Measurements from ENCODE around the gene CCM2.
"Not testable (repeated sequence)": the region's sequence is repeated elsewhere in the genome, so short reads cannot be mapped to it uniquely, and the experiment has no call there.

CCM2 gene

GRCh38 chr7:45025473-45025872 lies 25.5 kb downstream of the CCM2 start:
- Mint-ChIP-seq H3K27ac (peak overlapping the region; percentile 77), H3K4me1 (ENCODE audit: low read depth) (peaks cover 62% of the 10 kb centered on the region), H3K4me3 (peak overlapping the region; percentile 70), H3K36me3 (ENCODE audit: low read depth) (peaks cover 51% of the 10 kb centered on the region)
- not testable (repeated sequence) for H3K27me3 Mint-ChIP-seq (ENCODE audit: low read depth); H3K9me3 Mint-ChIP-seq

GRCh38 chr7:45026013-45026412 lies 26.0 kb downstream of the CCM2 start:
- H3K36me3 Mint-ChIP-seq (ENCODE audit: low read depth), result peaks cover 51% of the 10 kb centered on the region
- H3K27me3 Mint-ChIP-seq (ENCODE audit: low read depth), result no peaks in the 10 kb centered on the region
- H3K4me3 Mint-ChIP-seq, result peak overlapping the region; percentile 70
- H3K4me1 Mint-ChIP-seq (ENCODE audit: low read depth), result peaks cover 58% of the 10 kb centered on the region
- no peaks in the 10 kb centered on the region for H3K9me3 Mint-ChIP-seq
- peak overlapping the region; percentile 77 for H3K27ac Mint-ChIP-seq

- Mint-ChIP-seq H3K27me3 (ENCODE audit: low read depth) (no peaks in the 10 kb centered on the region), H3K4me1 (ENCODE audit: low read depth) (peaks cover 55% of the 10 kb centered on the region), H3K27ac (peak overlapping the region; percentile 82), H3K36me3 (ENCODE audit: low read depth) (peaks cover 51% of the 10 kb centered on the region), H3K4me3 (peak overlapping the region; percentile 89), H3K9me3 (no peaks in the 10 kb centered on the region)
Observed at GRCh38 chr7:45026984-45027773, 27.2 kb downstream of the CCM2 start.

GRCh38 chr7:45027774-45028114 lies 27.7 kb downstream of the CCM2 start:
- Mint-ChIP-seq H3K4me3 (peak overlapping the region; percentile 89), H3K9me3 (no peaks in the 10 kb centered on the region), H3K27me3 (ENCODE audit: low read depth) (no peaks in the 10 kb centered on the region), H3K4me1 (ENCODE audit: low read depth) (peaks cover 61% of the 10 kb centered on the region), H3K27ac (peak overlapping the region; percentile 82), H3K36me3 (ENCODE audit: low read depth) (peaks cover 53% of the 10 kb centered on the region)

- Mint-ChIP-seq H3K9me3 (no peaks in the 10 kb centered on the region), H3K36me3 (ENCODE audit: low read depth) (peaks cover 58% of the 10 kb centered on the region), H3K27me3 (ENCODE audit: low read depth) (no peaks in the 10 kb centered on the region), H3K4me3 (peak overlapping the region; percentile 89), H3K4me1 (ENCODE audit: low read depth) (peaks cover 64% of the 10 kb centered on the region), H3K27ac (peak overlapping the region; percentile 82)
Observed at GRCh38 chr7:45028138-45028919, 28.3 kb downstream of the CCM2 start.

GRCh38 chr7:45028920-45029344 lies 28.9 kb downstream of the CCM2 start:
- no peaks in the 10 kb centered on the region for H3K9me3 Mint-ChIP-seq
- H3K4me1 Mint-ChIP-seq (ENCODE audit: low read depth), result peaks cover 65% of the 10 kb centered on the region
- H3K27me3 Mint-ChIP-seq (ENCODE audit: low read depth), result no peaks in the 10 kb centered on the region
- peak overlapping the region; percentile 89 for H3K4me3 Mint-ChIP-seq
- peak overlapping the region; percentile 82 for H3K27ac Mint-ChIP-seq
- H3K36me3 Mint-ChIP-seq (ENCODE audit: low read depth), result peaks cover 57% of the 10 kb centered on the region

- Mint-ChIP-seq H3K4me1 (ENCODE audit: low read depth) (peaks cover 61% of the 10 kb centered on the region), H3K27me3 (ENCODE audit: low read depth) (no peaks in the 10 kb centered on the region), H3K36me3 (ENCODE audit: low read depth) (peaks cover 55% of the 10 kb centered on the region), H3K27ac (peak overlapping the region; percentile 55), H3K4me3 (peak overlapping the region; percentile 48), H3K9me3 (no peaks in the 10 kb centered on the region)
Observed at GRCh38 chr7:45031829-45032228, 31.8 kb downstream of the CCM2 start.

- peak overlapping the region; percentile 46 for H3K27ac Mint-ChIP-seq
- no peaks in the 10 kb centered on the region for H3K27me3 Mint-ChIP-seq (ENCODE audit: low read depth)
- H3K36me3 Mint-ChIP-seq (ENCODE audit: low read depth), result peaks cover 53% of the 10 kb centered on the region
- H3K9me3 Mint-ChIP-seq, result no peaks in the 10 kb centered on the region
- peak overlapping the region; percentile 63 for H3K4me3 Mint-ChIP-seq
- peaks cover 59% of the 10 kb centered on the region for H3K4me1 Mint-ChIP-seq (ENCODE audit: low read depth)
Observed at GRCh38 chr7:45032421-45032820, 32.4 kb downstream of the CCM2 start.

- Mint-ChIP-seq H3K4me1 (ENCODE audit: low read depth) (peaks cover 67% of the 10 kb centered on the region), H3K36me3 (ENCODE audit: low read depth) (peaks cover 49% of the 10 kb centered on the region), H3K27me3 (ENCODE audit: low read depth) (no peaks in the 10 kb centered on the region), H3K9me3 (no peaks in the 10 kb centered on the region), H3K27ac (peak overlapping the region; percentile 71), H3K4me3 (peak overlapping the region; percentile 63)
Observed at GRCh38 chr7:45033261-45033930, 33.4 kb downstream of the CCM2 start.

- Mint-ChIP-seq H3K36me3 (ENCODE audit: low read depth) (peaks cover 49% of the 10 kb centered on the region), H3K9me3 (no peaks in the 10 kb centered on the region), H3K4me3 (peak overlapping the region; percentile 63), H3K27ac (no peak overlapping the region), H3K27me3 (ENCODE audit: low read depth) (no peaks in the 10 kb centered on the region), H3K4me1 (ENCODE audit: low read depth) (peaks cover 68% of the 10 kb centered on the region)
Observed at GRCh38 chr7:45033931-45034290, 33.9 kb downstream of the CCM2 start.

- not testable (repeated sequence) for H3K27ac Mint-ChIP-seq; H3K9me3 Mint-ChIP-seq; H3K27me3 Mint-ChIP-seq (ENCODE audit: low read depth); H3K4me3 Mint-ChIP-seq
- Mint-ChIP-seq H3K36me3 (ENCODE audit: low read depth) (peaks cover 47% of the 10 kb centered on the region), H3K4me1 (ENCODE audit: low read depth) (peaks cover 63% of the 10 kb centered on the region)
Observed at GRCh38 chr7:45034710-45035109, 34.7 kb downstream of the CCM2 start.

- H3K4me3 Mint-ChIP-seq, result peak overlapping the region; percentile 68
Observed at GRCh38 chr7:45035371-45035770, 35.4 kb downstream of the CCM2 start.

GRCh38 chr7:45035893-45036292 lies 35.9 kb downstream of the CCM2 start:
- no peaks in the 10 kb centered on the region for H3K27me3 Mint-ChIP-seq (ENCODE audit: low read depth)
- H3K4me3 Mint-ChIP-seq, result peak overlapping the region; percentile 78
- peak overlapping the region; percentile 77 for H3K27ac Mint-ChIP-seq
- peaks cover 50% of the 10 kb centered on the region for H3K36me3 Mint-ChIP-seq (ENCODE audit: low read depth)
- H3K4me1 Mint-ChIP-seq (ENCODE audit: low read depth), result peaks cover 62% of the 10 kb centered on the region
- H3K9me3 Mint-ChIP-seq, result no peaks in the 10 kb centered on the region

More at GRCh38 chr7:45035371-45035770, 35.4 kb downstream of the CCM2 start:
- Mint-ChIP-seq H3K9me3 (no peaks in the 10 kb centered on the region), H3K27me3 (ENCODE audit: low read depth) (no peaks in the 10 kb centered on the region), H3K27ac (peak overlapping the region; percentile 58), H3K4me1 (ENCODE audit: low read depth) (peaks cover 61% of the 10 kb centered on the region), H3K36me3 (ENCODE audit: low read depth) (peaks cover 45% of the 10 kb centered on the region)

- Mint-ChIP-seq H3K27ac (peak overlapping the region; percentile 77), H3K9me3 (no peaks in the 10 kb centered on the region), H3K4me1 (ENCODE audit: low read depth) (peaks cover 65% of the 10 kb centered on the region), H3K27me3 (ENCODE audit: low read depth) (no peaks in the 10 kb centered on the region), H3K36me3 (ENCODE audit: low read depth) (peaks cover 54% of the 10 kb centered on the region), H3K4me3 (peak overlapping the region; percentile 78)
Observed at GRCh38 chr7:45036317-45036716, 36.3 kb downstream of the CCM2 start.
